Adipocyte (in vitro differentiated cells): ENCODE measurements around the gene VNN1.

Experiments
- DNase-seq: peaks from one replicate; pipeline ENCODE4 v3.0.0-alpha.2; 2015; ENCODE audit warnings: low read depth
- H3K27me3 ChIP-seq: replicated peaks from 2 replicates; pipeline ENCODE4 v1.7.0; 2013; ENCODE audit warnings: mild to moderate bottlenecking, low read length, moderate library complexity; ENCODE audit not compliant: control insufficient read depth, insufficient read depth
- H3K36me3 ChIP-seq: 2 replicates; pipeline ENCODE4 v1.7.0; 2013; ENCODE audit warnings: low read length, mild to moderate bottlenecking, moderate library complexity; ENCODE audit not compliant: control insufficient read depth, insufficient read depth, severe bottlenecking
- H3K4me1 ChIP-seq: 2 replicates; pipeline ENCODE4 v1.7.0; 2013; ENCODE audit warnings: mild to moderate bottlenecking, low read length, moderate library complexity; ENCODE audit not compliant: control insufficient read depth, insufficient read depth
- H3K4me3 ChIP-seq: 2 replicates; pipeline ENCODE4 v1.7.0; 2013; ENCODE audit warnings: mild to moderate bottlenecking, low read length, moderate library complexity
- H3K9ac ChIP-seq: 2 replicates; pipeline ENCODE4 v1.7.0; 2013; ENCODE audit warnings: mild to moderate bottlenecking, low read length, moderate library complexity
- H3K9me3 ChIP-seq: 2 replicates; pipeline ENCODE4 v1.7.0; 2013; ENCODE audit warnings: mild to moderate bottlenecking, low read length, moderate library complexity; ENCODE audit not compliant: control insufficient read depth

VNN1 gene

DNA sequence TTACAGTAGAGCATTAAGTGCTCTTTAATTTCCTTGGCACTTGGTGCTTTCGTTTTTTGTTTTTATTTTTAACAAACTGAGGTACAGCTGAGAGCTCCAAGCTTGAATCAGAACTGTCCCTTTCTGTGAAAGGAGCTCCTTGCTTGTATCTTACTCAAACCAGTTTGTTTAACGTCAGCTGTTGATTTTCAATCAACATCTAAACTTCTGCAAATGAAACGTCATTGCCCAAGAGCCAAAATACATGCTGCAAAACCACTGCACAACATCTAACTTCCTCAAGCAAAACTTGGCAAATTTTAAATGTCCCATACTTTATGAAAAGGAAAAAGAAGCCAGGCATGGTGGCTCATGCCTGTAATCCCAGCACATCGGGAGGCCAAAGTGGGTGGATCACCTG, 28.6 kb upstream of the VNN1 start:
- Histone ChIP-seq H3K36me3 (no peaks in the 10 kb centered on the region), H3K9ac (no peak overlapping the region), H3K4me1 (no peaks in the 10 kb centered on the region), H3K9me3 (no peaks in the 10 kb centered on the region), H3K27me3 (no peaks in the 10 kb centered on the region), H3K4me3 (no peak overlapping the region)
- no peak for DNase-seq

- H3K4me3 ChIP-seq = no peak overlapping the region
Measured at GRCh38 chr6:132741281-132741680, 27.4 kb upstream of the VNN1 start.

DNA sequence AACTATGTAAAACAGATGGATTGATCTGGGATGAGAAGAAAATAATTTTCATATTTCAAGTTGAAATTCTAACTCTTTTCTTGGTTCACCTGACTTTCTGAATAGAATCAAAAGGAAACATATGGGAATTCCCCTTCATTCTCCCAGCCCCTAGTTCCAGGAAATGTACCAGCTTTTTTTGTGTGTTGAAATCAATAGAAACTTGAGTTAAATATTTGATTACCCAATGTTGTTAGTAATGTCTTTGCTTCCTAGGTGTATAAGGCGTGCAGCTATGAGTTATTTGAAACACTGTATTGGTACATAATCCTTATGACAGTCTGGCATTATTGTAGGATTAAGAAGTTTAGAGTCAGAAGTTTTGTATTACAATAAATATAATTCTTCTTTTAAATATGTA, 22.4 kb upstream of the VNN1 start:
- Histone ChIP-seq H3K9me3 (no peaks in the 10 kb centered on the region), H3K9ac (no peak overlapping the region), H3K4me3 (no peak overlapping the region), H3K36me3 (no peaks in the 10 kb centered on the region), H3K27me3 (no peaks in the 10 kb centered on the region), H3K4me1 (peaks cover 24% of the 10 kb centered on the region)
- peak; percentile 76 for DNase-seq

More at GRCh38 chr6:132741281-132741680, 27.4 kb upstream of the VNN1 start:
- Histone ChIP-seq H3K4me1 (peaks cover 6% of the 10 kb centered on the region), H3K36me3 (no peaks in the 10 kb centered on the region), H3K27me3 (no peaks in the 10 kb centered on the region), H3K9me3 (no peaks in the 10 kb centered on the region), H3K9ac (no peak overlapping the region)
- DNase-seq = no peak

DNA sequence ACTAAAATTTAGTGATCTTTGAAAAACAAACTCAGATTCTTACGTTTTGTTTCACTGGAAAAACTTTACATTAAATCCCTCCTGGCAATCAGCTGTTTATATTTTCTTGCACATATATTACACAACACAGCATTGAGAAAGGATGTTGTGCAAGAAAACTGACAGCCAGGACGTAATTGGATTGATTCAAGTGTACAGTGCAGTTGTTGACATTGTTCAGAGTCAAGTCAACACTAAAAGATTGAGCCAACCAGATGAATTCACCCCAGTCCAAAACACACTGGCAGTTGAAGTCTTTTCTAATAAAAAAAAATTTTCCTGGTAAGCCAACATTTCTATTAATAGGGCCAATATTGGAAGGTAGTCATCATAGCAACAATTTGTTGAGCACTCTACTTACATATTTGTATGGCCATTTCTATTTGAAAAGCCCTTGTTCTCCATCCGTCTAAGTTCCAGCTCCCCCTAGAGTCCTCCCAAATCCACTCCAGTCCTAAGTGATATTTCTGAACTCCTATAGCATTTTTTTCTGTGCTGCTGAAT, 20.9 kb upstream of the VNN1 start:
- DNase-seq = peak; percentile 91
- H3K4me3 ChIP-seq = no peak overlapping the region
- no peak overlapping the region for H3K9ac ChIP-seq
- peaks cover 32% of the 10 kb centered on the region for H3K4me1 ChIP-seq
- H3K27me3 ChIP-seq = no peaks in the 10 kb centered on the region
- H3K9me3 ChIP-seq = no peaks in the 10 kb centered on the region
- no peaks in the 10 kb centered on the region for H3K36me3 ChIP-seq

DNA sequence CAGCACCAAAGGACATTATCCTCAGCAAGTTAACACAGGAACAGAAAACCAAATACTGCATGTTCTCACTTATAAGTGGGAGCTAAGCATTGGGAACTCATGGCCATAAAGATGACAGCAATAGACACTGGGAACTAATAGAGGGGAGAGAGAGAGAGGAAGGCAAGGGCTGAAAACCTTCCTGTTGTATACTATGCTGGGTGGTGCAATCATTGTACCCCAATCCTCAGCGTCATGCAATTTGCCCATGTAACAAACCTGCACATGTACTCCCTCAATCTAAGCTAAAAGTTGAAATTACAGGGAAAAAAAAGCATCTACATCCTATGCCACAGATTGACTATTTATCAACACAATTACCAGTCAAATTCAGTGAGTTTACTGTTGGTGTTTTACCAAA, 20.0 kb upstream of the VNN1 start:
- peaks cover 32% of the 10 kb centered on the region for H3K4me1 ChIP-seq
- peak; percentile 58 for DNase-seq
- no peak overlapping the region for H3K9ac ChIP-seq
- no peaks in the 10 kb centered on the region for H3K36me3 ChIP-seq
- no peaks in the 10 kb centered on the region for H3K9me3 ChIP-seq
- H3K27me3 ChIP-seq = no peaks in the 10 kb centered on the region
- no peak overlapping the region for H3K4me3 ChIP-seq

DNA sequence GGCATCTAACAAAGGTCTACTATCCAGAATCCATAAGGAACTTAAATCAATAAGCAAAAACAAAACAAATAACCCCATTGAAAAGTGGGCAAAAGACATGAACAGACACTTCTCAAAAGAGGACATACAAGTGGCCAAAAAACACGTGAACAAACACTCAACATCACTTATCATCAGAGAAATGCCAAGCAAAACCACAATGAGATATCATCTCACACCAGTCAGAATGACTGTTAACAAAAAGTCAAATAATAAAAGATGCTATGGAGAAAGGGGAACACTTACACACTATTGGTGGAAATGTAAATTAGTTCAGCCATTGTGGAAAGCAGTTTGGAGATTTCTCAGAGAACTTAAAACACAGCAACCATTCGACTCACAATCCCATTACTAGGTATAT, 19.4 kb upstream of the VNN1 start:
- Histone ChIP-seq H3K4me3 (no peak overlapping the region), H3K4me1 (peaks cover 32% of the 10 kb centered on the region), H3K36me3 (no peaks in the 10 kb centered on the region), H3K27me3 (no peaks in the 10 kb centered on the region), H3K9ac (no peak overlapping the region), H3K9me3 (no peaks in the 10 kb centered on the region)
- no peak for DNase-seq

DNA sequence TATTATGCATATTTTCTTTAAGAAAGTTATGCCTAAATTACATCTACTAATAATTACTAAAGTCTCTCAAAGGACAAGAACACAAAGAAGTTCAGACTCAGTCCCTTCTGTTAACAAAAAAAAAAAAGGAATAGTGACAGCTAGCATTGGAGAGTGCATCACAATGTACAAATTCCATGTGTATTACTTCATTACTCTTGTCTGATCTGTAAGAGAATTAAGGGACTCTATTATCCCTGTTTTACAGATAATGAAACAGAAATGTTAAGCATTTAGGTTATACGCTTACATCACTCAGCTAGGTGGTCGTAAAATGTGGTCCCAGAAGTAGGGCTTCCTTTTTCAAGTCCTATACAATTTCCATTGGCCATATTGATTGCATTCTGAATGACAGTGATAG, 17.2 kb upstream of the VNN1 start:
- peaks cover 24% of the 10 kb centered on the region for H3K4me1 ChIP-seq
- H3K4me3 ChIP-seq = no peak overlapping the region
- H3K9me3 ChIP-seq = no peaks in the 10 kb centered on the region
- H3K27me3 ChIP-seq = no peaks in the 10 kb centered on the region
- no peaks in the 10 kb centered on the region for H3K36me3 ChIP-seq
- DNase-seq = peak; percentile 61
- H3K9ac ChIP-seq = no peak overlapping the region

GRCh38 chr6:132730560-132730959, 16.7 kb upstream of the VNN1 start:
- Histone ChIP-seq H3K27me3 (no peaks in the 10 kb centered on the region), H3K9me3 (no peaks in the 10 kb centered on the region), H3K4me1 (peaks cover 19% of the 10 kb centered on the region), H3K4me3 (no peak overlapping the region), H3K36me3 (no peaks in the 10 kb centered on the region), H3K9ac (no peak overlapping the region)
- peak; percentile 90 for DNase-seq

- H3K9me3 ChIP-seq = no peaks in the 10 kb centered on the region
- DNase-seq = no peak
- no peaks in the 10 kb centered on the region for H3K27me3 ChIP-seq
- H3K36me3 ChIP-seq = no peaks in the 10 kb centered on the region
- no peak overlapping the region for H3K9ac ChIP-seq
- no peak overlapping the region for H3K4me3 ChIP-seq
- H3K4me1 ChIP-seq = peaks cover 8% of the 10 kb centered on the region
Measured at GRCh38 chr6:132728616-132729015, 14.8 kb upstream of the VNN1 start.

DNA sequence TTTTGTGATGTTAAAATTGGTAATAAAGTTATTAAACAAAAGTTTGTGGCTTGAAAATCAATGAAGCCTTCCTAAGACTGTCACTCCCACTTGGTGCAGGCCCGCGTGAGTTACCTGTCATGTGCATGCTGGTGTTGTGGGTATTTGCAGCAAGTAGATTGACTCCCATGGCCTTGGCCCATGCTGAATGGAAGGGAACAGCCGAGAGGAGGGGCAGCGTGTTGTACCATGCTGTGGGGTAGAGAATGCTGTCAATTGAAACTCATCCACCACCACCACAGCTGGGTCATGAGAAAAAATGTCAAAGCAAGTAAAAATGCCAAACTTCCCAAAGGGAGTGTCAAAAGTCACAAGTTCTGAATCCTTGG, 12.7 kb upstream of the VNN1 start:
- Histone ChIP-seq H3K9me3 (no peaks in the 10 kb centered on the region), H3K4me1 (peaks cover 8% of the 10 kb centered on the region), H3K9ac (no peak overlapping the region), H3K36me3 (no peaks in the 10 kb centered on the region), H3K27me3 (peaks cover 3% of the 10 kb centered on the region), H3K4me3 (no peak overlapping the region)
- DNase-seq = no peak

- Histone ChIP-seq H3K4me1 (peaks cover 8% of the 10 kb centered on the region), H3K27me3 (peaks cover 3% of the 10 kb centered on the region), H3K9ac (no peak overlapping the region), H3K36me3 (no peaks in the 10 kb centered on the region), H3K9me3 (no peaks in the 10 kb centered on the region), H3K4me3 (no peak overlapping the region)
- no peak for DNase-seq
Measured at GRCh38 chr6:132725947-132726607, 12.2 kb upstream of the VNN1 start.

DNA sequence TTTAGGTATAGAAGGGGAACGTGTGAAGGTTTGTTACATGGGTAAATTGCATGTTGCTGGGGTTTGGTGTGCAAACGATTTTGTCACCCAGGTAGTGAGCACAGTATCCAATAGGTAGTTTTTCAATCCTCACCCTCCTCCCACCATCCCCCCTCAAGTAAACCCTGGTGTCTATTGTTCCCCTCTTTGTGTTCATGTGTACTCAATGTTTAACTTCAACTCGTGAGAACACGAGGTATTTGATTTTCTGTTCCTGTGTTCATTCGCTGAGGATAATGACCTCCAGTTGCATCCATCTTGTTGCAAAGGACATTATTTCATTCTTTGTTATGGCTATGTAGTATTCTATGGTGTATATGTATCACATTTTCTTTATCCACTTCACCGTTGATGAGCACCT, 11.6 kb upstream of the VNN1 start:
- Histone ChIP-seq H3K9me3 (no peaks in the 10 kb centered on the region), H3K36me3 (no peaks in the 10 kb centered on the region), H3K4me3 (no peak overlapping the region), H3K9ac (no peak overlapping the region), H3K4me1 (peaks cover 3% of the 10 kb centered on the region), H3K27me3 (peaks cover 3% of the 10 kb centered on the region)
- no peak for DNase-seq
